GM04503 (cell line): ENCODE results near the gene SIM1.

Source experiments
- DNase-seq: peaks from one replicate; pipeline ENCODE4 v3.0.0-alpha.2; 2012; ENCODE audit warnings: low read depth

Gene SIM1

GRCh38 chr6:100470422-100471120, 5.8 kb upstream of the SIM1 start:
- DNase-seq: no peak

GRCh38 chr6:100469101-100469859, 4.6 kb upstream of the SIM1 start:
- no peak for DNase-seq

- no peak for DNase-seq
These were observed 3.4 kb upstream of the SIM1 start for GRCh38 chr6:100468016-100468622.

GRCh38 chr6:100467129-100468015, 2.7 kb upstream of the SIM1 start:
- no peak for DNase-seq

GRCh38 chr6:100466410-100467128, 1.8 kb upstream of the SIM1 start:
- no peak for DNase-seq

GRCh38 chr6:100465701-100466409, 1.1 kb upstream of the SIM1 start:
- no peak for DNase-seq

DNA sequence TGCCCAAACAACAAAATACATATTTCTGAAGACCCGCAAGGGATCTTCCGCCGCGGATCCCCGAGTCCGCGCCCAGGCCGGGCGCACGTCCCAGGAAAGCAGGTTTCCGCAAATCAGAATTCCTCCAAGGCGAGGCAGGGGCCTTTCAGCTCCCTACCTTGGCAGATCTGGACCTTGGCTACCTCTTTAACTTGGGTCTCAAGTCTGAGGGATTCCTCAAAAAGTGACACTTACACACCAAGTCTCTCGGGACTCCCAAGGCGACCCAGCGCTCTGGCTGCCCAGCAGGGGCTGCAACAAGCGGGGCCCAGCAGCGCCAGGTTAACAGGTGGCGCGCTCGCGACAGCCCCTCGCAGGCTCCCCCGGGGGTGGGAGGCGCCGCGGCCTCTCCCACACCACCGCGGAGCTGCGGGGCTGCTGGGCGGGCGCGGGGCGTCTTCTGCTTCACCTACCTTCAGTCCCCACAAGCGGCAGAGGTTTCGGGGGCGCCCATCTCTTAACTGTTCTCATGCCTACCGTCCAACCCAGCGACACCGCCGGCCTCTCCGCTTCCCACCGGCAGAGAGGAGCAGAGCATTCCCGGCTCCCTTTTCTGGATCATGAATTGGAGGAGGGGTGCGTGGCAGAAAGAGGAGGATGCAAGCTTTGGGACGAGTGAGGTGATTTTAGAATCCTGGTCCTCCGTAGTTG, 414 bp downstream of the SIM1 start:
- no peak for DNase-seq

DNA sequence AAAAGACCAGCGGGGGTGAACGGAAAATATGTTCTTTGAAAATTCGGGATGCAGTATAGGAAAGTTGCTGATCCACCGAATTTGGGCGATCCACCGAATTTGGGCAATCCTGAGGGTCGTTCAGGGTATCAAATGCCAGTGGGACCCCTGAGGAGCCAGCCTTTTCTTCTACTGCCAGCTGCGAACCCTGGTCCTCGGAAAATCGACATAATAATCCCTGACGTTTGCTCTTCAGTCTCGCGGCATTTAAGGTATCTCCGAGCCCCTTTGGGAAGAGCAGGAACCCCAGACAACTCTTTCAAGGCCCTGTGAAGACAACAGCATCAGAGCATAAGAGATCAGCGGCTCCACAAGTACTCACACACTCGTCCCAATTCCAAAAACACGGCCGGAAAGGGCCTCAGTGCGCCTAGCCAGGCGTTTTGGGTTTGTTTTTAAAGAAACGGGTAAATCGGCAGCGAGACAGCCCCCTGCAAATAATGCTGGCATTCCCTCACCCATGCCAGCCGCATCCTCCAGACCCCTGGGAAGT, 1.0 kb downstream of the SIM1 start:
- DNase-seq: no peak

DNA sequence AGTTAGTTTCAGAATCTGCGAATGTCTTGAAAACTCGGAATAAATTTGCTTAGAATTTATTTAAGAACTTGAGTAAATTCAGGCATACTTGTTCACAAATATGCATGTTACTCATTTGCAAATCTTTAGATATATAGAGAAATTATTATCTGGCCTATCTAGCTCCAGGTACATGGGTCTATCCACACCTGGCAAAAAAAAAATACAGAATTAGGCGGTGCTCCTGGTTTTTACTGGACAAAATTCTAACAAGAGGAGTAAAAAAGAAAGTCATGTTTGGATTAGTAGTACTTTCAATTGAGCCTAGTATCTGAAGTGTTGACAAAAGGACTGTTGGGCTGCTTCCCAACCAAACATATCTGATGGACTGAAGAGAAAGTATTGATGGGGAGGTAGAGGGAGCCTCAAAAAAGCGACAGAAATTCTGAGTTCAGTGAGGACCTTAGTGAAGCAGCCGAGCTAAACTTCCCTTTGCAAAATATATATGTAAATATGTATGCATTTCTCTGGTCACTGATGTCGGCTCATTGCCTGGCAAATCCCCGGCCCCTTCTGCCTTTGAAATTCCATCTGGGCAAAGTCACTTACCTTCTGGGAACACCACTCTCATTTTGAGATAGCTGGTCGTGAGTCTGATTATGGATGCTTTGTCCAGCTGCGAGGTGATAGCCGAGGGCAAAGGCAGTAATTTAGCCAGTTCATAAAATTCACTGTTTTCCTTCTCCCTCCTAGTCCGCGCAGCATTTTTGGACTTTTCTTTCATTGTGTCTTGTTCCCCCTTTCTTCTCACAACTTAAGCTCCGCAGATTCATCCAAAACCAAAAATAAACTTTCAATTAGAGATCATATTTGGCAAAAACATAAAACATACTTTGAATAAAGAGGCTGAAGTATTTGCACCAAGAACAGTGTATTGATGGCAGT, 1.8 kb downstream of the SIM1 start:
- no peak for DNase-seq

DNA sequence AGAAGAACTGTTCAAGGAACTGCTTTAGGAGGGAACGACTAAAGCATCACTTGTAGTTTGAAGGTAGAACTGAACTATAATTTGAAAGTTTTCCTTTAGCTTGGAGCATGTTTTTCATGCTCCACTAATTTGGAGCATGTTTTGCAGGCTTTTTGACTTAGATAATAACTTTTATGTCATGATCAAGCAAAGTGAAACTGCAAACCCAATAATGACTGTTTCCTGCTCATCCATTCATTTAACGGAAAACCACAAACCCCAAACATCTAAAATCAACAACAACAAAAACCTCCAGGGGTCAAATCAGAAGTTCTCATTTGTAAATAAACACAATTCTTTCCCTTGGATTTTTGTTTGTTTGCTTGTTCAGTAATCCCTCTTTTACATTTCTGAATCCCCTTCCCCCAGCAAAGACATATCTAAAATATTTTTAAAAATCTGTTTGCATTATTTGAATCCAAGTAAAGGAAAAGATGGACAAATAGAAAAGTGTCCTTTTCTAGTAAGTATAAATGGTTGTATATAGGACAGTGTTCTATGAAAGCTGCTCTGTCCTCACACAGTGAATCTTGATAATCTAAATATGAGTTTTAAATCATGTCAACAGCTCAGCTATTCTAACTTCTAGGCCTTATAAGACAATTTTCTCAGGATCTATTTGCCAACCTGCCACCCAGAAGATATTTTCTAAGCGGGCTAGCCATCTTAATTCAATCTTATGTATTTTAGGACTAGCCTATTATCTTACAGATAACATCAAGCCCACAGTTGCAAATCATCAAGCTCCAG, 2.6 kb downstream of the SIM1 start:
- no peak for DNase-seq

GRCh38 chr6:100461278-100461916, 3.3 kb downstream of the SIM1 start:
- DNase-seq: no peak

DNA sequence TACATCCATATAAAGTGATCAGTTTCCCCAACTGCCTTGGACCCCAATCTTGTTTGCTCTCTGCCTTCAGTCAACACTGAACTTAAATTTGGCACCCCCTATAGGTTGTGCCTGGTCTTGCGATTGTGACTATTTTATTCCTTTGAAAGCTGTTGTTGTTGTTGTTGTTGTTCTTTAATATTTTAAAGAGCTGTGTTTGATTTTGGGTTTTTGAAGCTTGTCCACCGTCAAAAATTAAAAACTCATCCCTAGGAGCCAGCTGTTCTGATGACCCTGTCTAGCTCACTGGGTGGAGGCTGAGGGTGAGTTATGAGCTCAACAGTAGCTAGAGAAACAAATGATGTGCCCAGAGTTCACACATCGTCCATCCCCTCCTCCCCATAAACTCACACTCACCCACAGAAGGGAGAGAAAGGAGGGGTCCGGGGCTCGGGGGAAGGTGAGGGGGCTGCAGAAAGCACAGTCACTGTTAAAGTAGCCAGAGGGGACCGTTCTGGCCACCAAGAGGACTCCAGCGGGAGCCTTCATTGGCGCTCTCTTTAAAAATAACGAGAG, 4.0 kb downstream of the SIM1 start:
- no peak for DNase-seq

DNA sequence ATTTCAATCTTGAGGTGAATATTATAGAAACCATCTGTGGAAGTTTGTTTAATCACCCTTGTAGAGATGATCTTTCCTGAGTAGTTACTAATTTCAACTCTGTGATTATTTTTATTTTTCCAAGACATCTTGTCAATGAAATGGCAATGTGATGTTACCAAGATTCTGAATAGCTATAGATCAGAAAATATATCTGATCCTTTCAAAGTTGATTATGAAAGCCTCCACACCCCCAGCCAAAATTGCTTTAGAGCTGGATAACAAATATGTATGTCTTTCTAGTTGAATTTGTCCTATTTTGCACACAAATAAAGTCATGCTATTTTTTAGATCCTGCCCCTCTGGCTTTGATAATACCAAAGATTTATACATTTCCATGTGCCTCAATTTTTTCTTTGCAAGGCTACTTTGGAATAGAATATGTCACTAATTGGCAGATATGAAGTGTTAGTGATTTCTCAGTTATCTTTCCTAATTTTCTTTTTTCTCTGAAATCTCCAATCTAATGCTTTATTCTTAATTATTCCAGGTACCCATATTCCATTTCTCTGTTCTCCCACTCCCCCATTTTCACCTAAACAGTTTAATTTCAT, 5.0 kb downstream of the SIM1 start:
- DNase-seq: no peak

DNA sequence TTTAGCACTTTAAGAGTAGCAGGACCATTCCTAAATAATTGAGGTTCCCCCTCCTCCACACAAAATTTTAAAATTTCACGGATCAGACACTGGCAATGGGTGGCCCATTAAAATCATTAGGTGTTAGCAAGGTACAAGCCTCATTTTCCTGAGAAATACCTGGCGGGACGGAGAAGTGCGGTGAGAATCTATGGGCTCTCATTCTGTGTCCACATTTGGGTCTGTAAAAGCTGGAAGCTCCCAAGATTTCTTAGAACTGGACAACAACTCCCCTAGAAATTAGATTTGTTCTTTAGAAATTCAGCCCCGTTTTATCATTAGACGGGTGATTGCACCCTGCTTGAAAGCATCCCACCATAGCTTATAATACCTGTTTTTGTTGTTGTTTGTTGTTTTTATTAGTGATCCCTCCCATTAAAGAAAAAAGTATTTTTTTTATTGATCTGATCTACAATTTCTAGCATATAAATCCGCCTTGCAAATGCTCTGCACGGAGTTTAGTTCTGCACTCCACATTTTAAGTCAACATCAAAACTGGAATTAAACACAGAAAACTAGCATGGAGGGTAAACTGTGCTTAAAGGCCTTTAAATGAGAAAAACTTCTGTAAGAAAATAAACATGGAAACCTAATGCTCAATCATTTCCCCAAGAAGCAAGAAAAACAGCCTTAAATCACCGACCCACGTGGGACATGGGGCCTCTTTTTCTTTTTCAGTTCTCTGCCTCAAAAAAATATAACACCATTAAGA, 5.7 kb downstream of the SIM1 start:
- DNase-seq: no peak

DNA sequence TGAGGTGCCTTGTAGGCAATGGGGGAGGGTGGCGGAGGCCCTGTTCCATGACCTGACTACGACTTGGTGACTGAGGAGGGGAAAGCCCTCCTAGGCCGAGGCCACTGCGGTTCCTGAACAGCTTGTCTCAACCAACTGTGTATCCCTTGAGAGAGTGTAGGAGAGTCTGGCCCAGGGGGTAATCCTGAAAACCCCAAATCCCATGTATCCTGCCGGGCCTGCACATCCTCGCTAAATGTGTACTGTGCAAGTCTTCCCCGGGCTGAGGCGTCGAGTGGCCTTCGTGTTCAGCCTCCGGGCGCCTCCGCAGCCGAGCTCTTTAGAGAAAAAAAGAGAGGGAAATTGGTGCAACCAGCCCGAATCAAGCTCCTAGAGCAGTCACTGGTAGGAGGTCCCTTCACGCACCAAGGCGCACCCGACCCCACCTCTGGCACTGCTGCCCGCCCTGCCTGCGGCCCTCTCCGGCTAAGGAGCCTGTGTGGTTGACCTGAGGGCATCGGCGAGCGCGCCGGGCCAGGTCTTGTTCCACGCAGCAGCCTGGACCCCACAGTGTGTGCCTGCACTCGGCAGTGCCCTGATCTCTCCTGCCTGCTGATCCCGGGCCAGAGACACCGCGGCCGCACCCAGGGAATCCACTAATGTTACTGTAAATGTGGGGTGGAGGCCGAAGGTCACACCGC, 7.3 kb downstream of the SIM1 start:
- DNase-seq: no peak

DNA sequence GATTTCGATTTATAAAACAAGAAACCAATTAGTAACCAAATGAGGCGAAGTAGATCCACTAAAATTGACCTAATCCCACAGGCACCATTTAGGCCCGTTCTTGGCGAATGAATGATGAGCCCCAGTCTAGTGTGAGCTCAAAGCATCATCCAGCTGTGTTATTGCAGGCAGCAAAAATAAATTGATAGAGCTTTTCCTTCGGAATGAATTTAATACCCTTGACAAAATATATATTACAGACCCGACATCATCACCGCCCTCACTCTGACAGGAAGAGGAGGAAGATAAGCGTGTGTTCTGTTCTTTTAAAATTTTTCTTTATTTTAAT, 7.8 kb downstream of the SIM1 start:
- DNase-seq: no peak
